GDM1 (cell line): ENCODE results near the gene TNFRSF6B.
"Not testable (repeated sequence)": the region's sequence is repeated elsewhere in the genome, so short reads cannot be mapped to it uniquely, and the experiment has no call there.

ENCODE experiments used
- DNase-seq: peaks from one replicate; lab custom pipeline; 2025; lab: John Stamatoyannopoulos, UW

TNFRSF6B gene

GRCh38 chr20:63708301-63709148, 12.1 kb downstream of the TNFRSF6B start:
- no peak for DNase-seq

DNA sequence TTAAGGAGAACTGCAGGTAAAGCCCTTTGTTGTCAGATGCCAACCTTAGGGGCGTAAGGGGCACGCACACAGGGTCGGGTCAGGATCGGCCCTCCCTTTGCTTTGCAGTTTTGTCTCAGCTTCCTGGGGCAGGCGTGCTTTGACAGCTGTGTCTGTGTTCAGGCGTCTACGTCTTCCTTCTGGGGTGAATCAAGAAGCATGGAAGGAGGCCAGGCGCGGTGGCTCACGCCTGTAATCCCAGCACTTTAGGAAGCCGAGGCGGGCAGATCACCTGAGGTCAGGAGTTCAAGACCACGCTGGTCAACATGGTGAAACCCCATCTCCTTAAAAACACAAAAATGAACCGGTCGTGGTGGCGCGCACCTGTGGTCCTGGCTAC, 12.7 kb downstream of the TNFRSF6B start:
- DNase-seq, result no peak

- no peak for DNase-seq
Observed at GRCh38 chr20:63711085-63711645, 14.7 kb downstream of the TNFRSF6B start.

DNA sequence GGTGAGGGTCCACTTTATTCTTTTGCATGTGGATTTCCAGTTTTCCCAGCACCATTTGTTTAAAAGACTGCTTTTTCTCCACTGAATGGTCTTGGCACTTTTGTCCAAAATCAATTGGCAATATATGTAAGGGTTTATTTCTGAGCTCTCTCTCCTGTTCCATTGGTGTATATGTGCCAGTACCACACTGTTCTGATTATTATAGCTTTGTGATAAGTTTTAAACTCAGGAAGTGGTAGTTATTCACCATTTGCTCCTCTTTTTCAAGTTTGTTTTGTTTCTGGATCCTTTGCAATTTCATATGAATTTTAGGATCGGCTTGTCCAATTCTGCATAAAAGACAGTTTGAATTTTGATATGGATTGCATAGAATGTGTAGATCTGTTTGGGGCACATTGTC, 15.7 kb downstream of the TNFRSF6B start:
- DNase-seq, result no peak

DNA sequence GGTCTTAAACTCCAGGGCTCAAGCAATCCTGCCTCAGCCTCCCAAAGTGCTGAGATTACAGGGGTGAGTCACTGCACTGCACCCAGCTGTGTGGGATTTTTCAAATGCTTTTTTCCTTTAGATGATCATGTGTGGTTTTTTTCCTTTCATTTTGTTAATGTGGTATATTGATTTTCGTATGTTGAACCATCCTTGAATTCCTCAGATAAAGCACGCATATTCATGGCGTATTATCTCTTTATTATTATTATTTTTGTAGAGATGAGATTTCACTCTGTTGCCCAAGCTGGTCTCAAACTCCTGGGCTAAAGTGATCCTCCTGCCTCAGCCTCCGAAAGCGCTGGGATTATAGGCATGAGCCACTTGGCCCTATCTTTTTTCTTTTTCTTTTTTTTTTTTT, 18.4 kb downstream of the TNFRSF6B start:
- no peak for DNase-seq

DNA sequence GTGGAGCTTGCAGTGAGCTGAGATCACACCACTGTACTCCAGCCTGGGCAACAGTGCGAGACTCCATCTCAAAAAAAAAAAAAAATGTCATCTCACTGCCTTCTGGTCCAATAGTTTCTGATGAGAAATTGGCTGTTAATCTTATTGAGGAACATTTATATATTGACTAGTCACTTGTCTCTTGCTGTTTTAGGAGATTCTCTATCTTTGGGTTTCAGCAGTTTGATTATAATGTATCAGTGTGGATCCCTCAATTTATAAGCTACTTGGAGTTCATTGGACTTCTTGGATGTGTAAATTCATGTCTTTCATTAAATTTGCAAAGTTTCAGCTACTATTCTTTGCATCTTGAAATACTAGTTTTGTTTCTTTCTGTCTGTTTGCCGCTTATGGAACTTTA, 22.5 kb downstream of the TNFRSF6B start:
- no peak for DNase-seq

DNA sequence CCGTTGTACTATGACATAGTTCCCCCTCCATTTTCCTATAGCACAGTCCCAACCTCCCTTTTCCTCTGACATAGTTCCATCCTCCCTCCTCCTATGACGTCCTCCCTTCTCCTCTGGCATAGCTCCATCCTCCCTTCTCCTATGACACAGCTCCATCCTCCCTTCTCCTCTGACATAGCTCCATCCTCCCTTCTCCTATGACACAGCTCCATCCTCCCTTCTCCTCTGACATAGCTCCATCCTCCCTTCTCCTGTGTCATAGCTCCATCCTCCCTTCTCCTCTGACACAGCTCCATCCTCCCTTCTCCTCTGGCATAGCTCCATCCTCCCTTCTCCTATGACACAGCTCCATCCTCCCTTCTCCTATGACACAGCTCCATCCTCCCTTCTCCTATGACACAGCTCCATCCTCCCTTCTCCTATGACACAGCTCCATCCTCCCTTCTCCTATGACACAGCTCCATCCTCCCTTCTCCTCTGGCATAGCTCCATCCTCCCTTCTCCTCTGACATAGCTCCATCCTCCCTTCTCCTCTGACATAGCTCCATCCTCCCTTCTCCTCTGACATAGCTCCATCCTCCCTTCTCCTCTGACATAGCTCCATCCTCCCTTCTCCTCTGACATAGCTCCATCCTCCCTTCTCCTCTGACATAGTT, 26.6 kb downstream of the TNFRSF6B start:
- DNase-seq, result not testable (repeated sequence)

- not testable (repeated sequence) for DNase-seq
Observed at GRCh38 chr20:63730189-63730733, 33.8 kb downstream of the TNFRSF6B start.

GRCh38 chr20:63731410-63731809, 35.0 kb downstream of the TNFRSF6B start:
- DNase-seq, result no peak

- no peak for DNase-seq
Observed at GRCh38 chr20:63732118-63733095, 36.0 kb downstream of the TNFRSF6B start.

DNA sequence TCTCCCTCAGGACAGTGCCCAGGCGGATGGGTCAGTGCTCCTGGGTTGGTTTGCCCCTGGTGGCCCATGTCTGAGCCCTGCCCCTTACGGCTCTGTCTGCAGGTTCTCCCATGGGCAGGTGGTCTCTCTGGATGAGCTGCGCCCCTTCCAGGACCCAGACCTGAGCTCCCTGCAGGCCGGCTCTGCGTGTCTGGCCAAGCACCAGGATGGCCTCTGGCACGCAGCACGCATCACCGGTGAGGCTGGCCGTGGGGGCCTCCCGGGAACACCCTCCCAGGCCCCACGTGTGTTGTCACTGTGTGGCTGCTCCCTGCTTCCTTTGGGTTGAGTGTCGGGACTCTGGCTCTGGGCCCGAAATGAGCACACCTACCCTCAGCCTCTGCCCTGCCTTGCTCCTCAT, 36.7 kb downstream of the TNFRSF6B start:
- DNase-seq, result no peak

GRCh38 chr20:63733579-63734081, 37.2 kb downstream of the TNFRSF6B start:
- no peak for DNase-seq

- DNase-seq, result no peak
Observed at GRCh38 chr20:63734111-63734945, 37.9 kb downstream of the TNFRSF6B start.

DNA sequence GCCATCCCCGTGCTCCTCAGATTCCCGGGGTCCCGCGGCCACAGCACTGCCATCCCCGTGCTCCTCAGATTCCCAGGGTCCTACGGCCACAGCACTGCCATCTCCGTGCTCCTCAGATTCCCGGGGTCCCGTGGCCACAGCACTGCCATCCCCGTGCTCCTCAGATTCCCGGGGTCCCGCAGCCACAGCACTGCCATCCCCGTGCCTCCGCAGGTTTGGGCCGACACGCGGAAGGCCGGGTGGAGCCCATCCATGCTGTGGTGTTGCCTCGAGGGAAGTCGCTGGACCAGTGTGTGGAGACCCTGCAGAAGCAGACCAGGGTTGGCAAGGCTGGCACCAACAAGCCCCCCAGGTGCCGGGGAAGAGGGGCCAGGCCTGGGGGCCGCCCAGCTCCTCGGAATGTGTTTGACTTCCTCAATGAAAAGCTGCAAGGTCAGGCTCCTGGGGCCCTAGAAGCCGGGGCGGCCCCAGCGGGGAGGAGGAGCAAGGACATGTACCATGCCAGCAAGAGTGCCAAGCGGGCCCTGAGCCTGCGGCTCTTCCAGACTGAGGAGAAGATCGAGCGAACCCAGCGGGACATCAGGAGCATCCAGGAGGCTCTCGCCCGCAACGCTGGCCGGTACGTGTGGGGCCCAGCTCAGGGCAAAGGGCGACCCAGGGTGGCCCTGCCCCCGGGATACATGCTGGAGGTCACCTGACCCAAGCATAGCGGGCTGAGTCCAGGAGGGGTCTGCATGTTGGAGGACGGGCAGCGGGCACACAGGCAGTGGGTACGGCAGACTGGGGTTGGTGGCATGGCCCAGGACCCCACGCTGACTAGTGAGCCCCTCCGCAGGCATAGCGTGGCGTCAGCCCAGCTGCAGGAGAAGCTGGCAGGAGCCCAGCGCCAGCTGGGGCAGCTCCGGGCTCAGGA, 38.8 kb downstream of the TNFRSF6B start:
- DNase-seq, result no peak

DNA sequence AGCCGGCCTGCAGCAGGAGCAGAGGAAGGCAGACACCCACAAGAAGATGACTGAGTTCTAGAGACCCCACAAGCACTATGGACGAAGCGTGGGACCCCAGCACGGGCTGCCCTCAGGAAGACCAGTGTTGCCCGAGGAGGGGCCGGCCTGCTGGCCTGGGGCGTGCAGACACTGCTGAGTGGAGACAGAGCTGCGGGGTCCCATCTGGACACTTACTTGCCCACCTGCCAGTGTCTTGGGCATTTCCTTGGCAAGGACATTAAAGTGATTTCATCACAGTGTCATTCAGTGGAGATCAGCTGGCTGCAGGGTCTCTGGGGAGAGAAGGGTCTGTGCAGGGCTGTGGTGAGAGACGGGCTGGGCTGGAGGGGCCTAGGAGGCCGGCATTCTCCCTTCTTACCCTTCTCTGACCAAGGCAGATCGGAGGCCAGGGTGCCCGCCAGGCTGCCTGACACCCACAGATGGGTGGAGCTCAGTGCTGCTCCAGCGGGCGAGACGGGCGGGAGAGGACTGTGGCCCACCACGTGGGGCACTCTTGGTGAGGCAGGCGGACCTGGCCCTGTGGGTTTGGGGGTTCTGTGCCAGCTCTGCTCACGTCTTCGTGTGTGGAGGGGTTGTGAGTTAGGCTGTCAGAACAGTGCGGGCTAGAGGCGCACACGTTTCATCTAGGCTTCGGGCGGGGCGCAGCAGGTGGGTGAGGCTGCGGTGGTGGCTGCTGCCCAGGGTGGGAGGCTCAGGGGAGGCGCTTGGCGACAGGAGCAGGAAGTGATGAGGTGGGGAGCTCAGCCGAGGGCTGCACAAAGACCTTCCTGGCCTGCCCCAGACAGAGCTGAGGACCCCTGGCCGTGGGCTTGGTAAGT, 39.6 kb downstream of the TNFRSF6B start, which contains the start of gene LIME1:
Gene LIME1, plus strand, starts transcription at position 806 of the 860 bp plus-strand sequence. CDS start 886 bp downstream, outside the sequence.
- DNase-seq, result no peak

DNA sequence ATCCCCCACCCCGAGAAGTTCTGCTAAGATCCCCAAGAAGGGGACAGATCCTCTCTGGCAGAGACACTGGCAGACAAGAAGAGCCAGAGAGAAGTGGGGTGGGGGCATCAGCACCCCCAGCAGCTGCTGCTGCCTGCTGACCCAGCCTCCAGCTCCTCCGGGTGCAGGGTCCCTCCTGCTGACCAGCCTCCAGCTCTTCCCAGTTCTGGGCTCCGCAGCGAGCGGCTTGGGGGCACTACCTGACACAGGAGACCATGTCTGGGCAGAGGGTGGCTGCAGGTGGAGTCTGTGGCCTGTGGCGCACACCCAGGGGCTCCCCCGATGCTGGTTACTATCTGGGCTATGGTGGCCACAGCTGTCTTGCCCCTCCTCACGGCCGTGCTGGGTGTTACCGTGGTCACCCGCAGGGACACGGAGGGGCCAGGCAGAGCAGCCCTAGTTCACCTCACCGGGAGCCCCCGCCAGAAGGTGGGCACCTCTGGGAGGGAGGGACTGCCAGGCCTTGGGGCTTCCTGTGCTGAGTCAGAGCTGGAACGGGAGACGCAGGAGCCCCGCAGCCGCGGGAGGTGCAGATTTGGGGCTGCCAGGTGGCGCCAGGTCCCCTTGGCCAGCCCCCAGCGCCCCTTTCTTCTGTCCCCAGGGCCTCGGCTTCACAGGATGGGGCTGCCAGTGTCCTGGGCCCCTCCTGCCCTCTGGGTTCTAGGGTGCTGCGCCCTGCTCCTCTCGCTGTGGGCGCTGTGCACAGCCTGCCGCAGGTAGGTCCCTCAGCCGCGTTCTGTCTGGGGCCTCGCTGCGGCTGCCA, 40.6 kb downstream of the TNFRSF6B start:
- DNase-seq, result no peak

- no peak for DNase-seq
Observed at GRCh38 chr20:63737695-63737944, 41.2 kb downstream of the TNFRSF6B start.
